ENCODE data around the gene EP400.

Gene EP400

DNA sequence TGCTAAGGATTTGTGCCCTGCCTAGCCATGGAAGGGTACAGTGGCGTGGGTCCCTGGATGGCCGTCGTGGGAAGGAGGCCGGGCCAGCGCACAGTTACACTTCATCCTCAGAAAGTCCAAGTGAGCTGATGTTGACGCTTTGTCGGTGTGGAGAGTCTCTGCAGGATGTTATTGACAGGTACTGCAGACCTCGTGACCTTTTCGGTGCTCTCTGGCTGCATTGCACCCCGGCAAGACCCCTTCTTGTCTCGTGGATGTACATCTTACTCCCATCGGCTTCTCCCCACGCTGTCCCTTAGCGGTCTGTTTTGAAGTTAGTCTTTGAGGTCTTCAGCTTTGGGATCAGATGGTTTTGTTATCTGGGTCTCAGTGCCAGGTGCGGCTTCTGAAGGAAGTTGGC is 78.4 kb downstream of the EP400 start:
- Histone ChIP-seq H2AFZ (ENCODE audit: low read depth, low read length) (no peak overlapping the region), H3K27ac (ENCODE audit: low read length) (no peak overlapping the region), H3K4me2 (ENCODE audit: low read length) (no peak overlapping the region), H3K27me3 (ENCODE audit: low read depth, low read length) (no peaks in the 10 kb centered on the region), H3K9me3 (ENCODE audit: insufficient read depth, low read length) (no peaks in the 10 kb centered on the region), H3K36me3 (replicated peaks; ENCODE audit: low read depth, low read length) (peaks cover 55% of the 10 kb centered on the region), H3K4me3 (ENCODE audit: low read length) (no peak overlapping the region), H3K9ac (ENCODE audit: low read length) (no peak overlapping the region), H4K20me1 (ENCODE audit: insufficient read depth, low read length) (no peaks in the 10 kb centered on the region), H3K4me1 (ENCODE audit: low read length) (no peaks in the 10 kb centered on the region), H3K79me2 (ENCODE audit: low read length) (no peaks in the 10 kb centered on the region)
- TF ChIP-seq EZH2phosphoT487 (IDR thresholded peaks at IDR 0.05; ENCODE audit: low read depth) = no peak
- TF ChIP-seq, protein P1, sequence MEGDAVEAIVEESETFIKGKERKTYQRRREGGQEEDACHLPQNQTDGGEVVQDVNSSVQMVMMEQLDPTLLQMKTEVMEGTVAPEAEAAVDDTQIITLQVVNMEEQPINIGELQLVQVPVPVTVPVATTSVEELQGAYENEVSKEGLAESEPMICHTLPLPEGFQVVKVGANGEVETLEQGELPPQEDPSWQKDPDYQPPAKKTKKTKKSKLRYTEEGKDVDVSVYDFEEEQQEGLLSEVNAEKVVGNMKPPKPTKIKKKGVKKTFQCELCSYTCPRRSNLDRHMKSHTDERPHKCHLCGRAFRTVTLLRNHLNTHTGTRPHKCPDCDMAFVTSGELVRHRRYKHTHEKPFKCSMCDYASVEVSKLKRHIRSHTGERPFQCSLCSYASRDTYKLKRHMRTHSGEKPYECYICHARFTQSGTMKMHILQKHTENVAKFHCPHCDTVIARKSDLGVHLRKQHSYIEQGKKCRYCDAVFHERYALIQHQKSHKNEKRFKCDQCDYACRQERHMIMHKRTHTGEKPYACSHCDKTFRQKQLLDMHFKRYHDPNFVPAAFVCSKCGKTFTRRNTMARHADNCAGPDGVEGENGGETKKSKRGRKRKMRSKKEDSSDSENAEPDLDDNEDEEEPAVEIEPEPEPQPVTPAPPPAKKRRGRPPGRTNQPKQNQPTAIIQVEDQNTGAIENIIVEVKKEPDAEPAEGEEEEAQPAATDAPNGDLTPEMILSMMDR (IDR thresholded peaks at IDR 0.05; ENCODE audit: low read depth, low read length) = no peak

DNA sequence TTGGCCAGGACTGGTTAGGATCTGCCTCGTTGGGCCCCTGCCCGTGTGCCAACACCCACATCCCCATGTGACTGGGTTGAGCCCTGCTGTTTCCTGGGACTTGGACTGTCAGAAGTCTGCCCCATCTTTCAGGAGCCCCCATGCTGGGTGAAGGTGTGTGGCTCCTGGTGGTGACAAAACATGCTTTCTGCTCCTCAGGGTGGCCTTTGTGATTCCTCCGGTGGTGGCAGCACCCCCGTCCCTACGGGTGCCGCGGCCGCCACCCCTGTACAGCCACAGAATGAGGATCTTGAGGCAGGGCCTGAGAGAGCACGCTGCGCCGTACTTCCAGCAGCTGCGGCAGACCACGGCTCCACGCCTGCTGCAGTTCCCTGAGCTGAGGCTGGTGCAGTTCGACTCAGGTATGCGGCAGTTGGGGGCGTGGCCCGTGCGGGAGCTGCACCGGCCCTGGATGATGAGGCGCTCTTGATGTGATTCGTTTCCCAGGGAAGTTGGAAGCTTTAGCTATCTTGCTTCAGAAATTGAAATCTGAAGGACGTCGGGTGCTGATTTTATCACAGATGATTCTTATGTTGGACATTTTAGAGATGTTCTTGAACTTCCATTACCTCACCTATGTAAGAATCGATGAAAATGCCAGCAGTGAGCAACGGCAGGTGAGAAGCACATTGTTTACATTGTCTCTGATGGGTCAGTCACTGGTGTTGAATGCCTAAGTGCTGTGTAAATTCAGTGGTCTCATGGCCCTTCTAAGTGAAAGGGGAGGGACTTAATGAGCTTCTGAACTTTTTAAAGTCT is 80.0 kb downstream of the EP400 start:
- H3K27ac ChIP-seq (ENCODE audit: low read length) = no peak overlapping the region
- no peak overlapping the region for H2AFZ ChIP-seq (ENCODE audit: low read depth, low read length)
- no peaks in the 10 kb centered on the region for H3K4me1 ChIP-seq (ENCODE audit: low read length)
- no peaks in the 10 kb centered on the region for H3K9me3 ChIP-seq (ENCODE audit: insufficient read depth, low read length)
- no peaks in the 10 kb centered on the region for H3K79me2 ChIP-seq (ENCODE audit: low read length)
- H3K4me3 ChIP-seq (ENCODE audit: low read length) = no peak overlapping the region
- no peak overlapping the region for H3K4me2 ChIP-seq (ENCODE audit: low read length)
- no peaks in the 10 kb centered on the region for H3K27me3 ChIP-seq (ENCODE audit: low read depth, low read length)
- no peaks in the 10 kb centered on the region for H4K20me1 ChIP-seq (ENCODE audit: insufficient read depth, low read length)
- TF ChIP-seq, protein P1 (IDR thresholded peaks at IDR 0.05; ENCODE audit: low read depth, low read length) = no peak
- TF ChIP-seq EZH2phosphoT487 (IDR thresholded peaks at IDR 0.05; ENCODE audit: low read depth) = no peak
- peaks cover 51% of the 10 kb centered on the region for H3K36me3 ChIP-seq (replicated peaks; ENCODE audit: low read depth, low read length)
- H3K9ac ChIP-seq (ENCODE audit: low read length) = no peak overlapping the region

DNA sequence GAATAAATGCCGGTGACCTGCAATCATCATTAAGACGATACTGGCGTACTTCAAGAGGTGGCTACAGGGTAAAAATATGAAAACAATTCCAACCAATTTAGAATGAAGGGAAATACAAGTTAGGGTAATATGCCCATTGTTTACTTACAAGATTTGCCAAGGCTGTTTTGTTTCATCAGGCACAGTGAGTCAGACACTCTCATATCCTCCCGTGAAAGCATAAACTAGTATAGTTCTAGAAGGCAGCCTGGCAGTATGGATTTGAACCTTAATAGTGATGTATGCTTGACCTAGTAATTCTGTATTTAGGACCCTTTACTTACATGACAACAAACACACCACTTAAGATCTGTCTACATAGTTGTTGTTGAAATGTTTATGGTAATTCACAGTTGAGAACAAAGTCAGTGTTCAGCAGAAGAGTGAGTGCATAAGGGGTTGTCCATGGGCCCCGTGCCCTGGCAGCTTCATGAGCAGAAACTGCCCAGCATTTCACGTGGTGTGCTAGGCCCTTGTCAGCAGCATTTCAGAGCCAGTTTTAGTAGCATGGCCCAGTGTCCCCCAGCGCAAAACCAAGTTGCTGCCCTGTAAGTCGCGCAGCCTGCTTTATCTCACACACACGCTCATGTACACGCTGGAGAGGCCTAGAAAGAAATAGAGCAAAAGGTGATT is 80.8 kb downstream of the EP400 start:
- H3K9me3 ChIP-seq (ENCODE audit: insufficient read depth, low read length) = no peaks in the 10 kb centered on the region
- no peak for TF ChIP-seq EZH2phosphoT487 (IDR thresholded peaks at IDR 0.05; ENCODE audit: low read depth)
- TF ChIP-seq, protein P1 (IDR thresholded peaks at IDR 0.05; ENCODE audit: low read depth, low read length) = no peak
- H3K36me3 ChIP-seq (replicated peaks; ENCODE audit: low read depth, low read length) = peaks cover 43% of the 10 kb centered on the region

DNA sequence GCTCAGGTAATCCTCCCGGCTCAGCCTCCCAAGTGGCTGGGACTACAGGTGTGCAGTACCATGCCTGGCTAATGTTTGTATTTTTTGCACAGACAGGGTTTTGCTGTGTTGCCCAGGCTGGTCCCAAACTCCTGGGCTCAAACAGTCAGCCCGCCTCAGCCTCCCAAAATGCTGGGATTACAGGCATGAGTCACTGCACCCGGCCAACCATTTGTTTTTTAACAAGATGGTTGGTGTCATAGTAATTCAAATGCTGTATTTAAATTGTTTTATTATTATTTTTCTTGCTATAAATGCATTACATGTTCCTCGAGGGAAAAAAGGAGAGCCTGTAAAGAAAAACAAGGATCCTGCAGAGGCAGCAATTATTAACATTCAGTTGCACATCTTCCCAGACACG is 83.9 kb downstream of the EP400 start:
- Histone ChIP-seq H3K79me2 (ENCODE audit: low read length) (no peaks in the 10 kb centered on the region), H4K20me1 (ENCODE audit: insufficient read depth, low read length) (no peaks in the 10 kb centered on the region), H3K4me1 (ENCODE audit: low read length) (no peaks in the 10 kb centered on the region), H3K4me2 (ENCODE audit: low read length) (no peak overlapping the region), H3K36me3 (replicated peaks; ENCODE audit: low read depth, low read length) (peaks cover 39% of the 10 kb centered on the region), H3K27ac (ENCODE audit: low read length) (no peak overlapping the region), H3K9me3 (ENCODE audit: insufficient read depth, low read length) (no peaks in the 10 kb centered on the region), H3K9ac (ENCODE audit: low read length) (no peak overlapping the region), H2AFZ (ENCODE audit: low read depth, low read length) (no peak overlapping the region), H3K27me3 (ENCODE audit: low read depth, low read length) (no peaks in the 10 kb centered on the region), H3K4me3 (ENCODE audit: low read length) (no peak overlapping the region)
- no peak for TF ChIP-seq EZH2phosphoT487 (IDR thresholded peaks at IDR 0.05; ENCODE audit: low read depth)
- TF ChIP-seq, protein P1 (IDR thresholded peaks at IDR 0.05; ENCODE audit: low read depth, low read length) = no peak

More for the DNA sequence above, 80.8 kb downstream of the EP400 start:
- H2AFZ ChIP-seq (ENCODE audit: low read depth, low read length) = no peak overlapping the region
- no peak overlapping the region for H3K9ac ChIP-seq (ENCODE audit: low read length)
- no peaks in the 10 kb centered on the region for H3K4me1 ChIP-seq (ENCODE audit: low read length)
- no peak overlapping the region for H3K4me2 ChIP-seq (ENCODE audit: low read length)
- H4K20me1 ChIP-seq (ENCODE audit: insufficient read depth, low read length) = no peaks in the 10 kb centered on the region
- H3K4me3 ChIP-seq (ENCODE audit: low read length) = no peak overlapping the region
- no peaks in the 10 kb centered on the region for H3K79me2 ChIP-seq (ENCODE audit: low read length)
- H3K27ac ChIP-seq (ENCODE audit: low read length) = no peak overlapping the region
- no peaks in the 10 kb centered on the region for H3K27me3 ChIP-seq (ENCODE audit: low read depth, low read length)

All from OCI-LY3 (cell line).